ENCODE results near the gene TMEM135. TPM values are rescaled to one million over a fixed set of nuclear protein-coding genes. Genes with fewer than 3 reads are reported as not detected.

TMEM135 gene
- total RNA-seq, 1 experiment from 2014 or later: 18.7 TPM

GRCh38 chr11:87301785-87302540 is 264.2 kb downstream of the TMEM135 start:
- DNase-seq (ENCODE audit: low spot score): no peak

- no peak for DNase-seq (ENCODE audit: low spot score)
Measured at GRCh38 chr11:87304412-87304811, 266.7 kb downstream of the TMEM135 start.

GRCh38 chr11:87306262-87306851 is 268.6 kb downstream of the TMEM135 start:
- DNase-seq (ENCODE audit: low spot score): no peak

- no peak for DNase-seq (ENCODE audit: low spot score)
Measured at GRCh38 chr11:87307101-87307500, 269.4 kb downstream of the TMEM135 start.

GRCh38 chr11:87315229-87315628 is 277.5 kb downstream of the TMEM135 start:
- DNase-seq (ENCODE audit: low spot score): no peak

- no peak for DNase-seq (ENCODE audit: low spot score)
Measured at GRCh38 chr11:87316491-87316890, 278.8 kb downstream of the TMEM135 start.

- no peak for DNase-seq (ENCODE audit: low spot score)
Measured at GRCh38 chr11:87317441-87317840, 279.7 kb downstream of the TMEM135 start.

- DNase-seq (ENCODE audit: low spot score): no peak
Measured at GRCh38 chr11:87320123-87320522, 282.4 kb downstream of the TMEM135 start.

GRCh38 chr11:87322568-87322967 is 284.8 kb downstream of the TMEM135 start:
- no peak for DNase-seq (ENCODE audit: low spot score)

GRCh38 chr11:87323899-87324298 is 286.2 kb downstream of the TMEM135 start:
- no peak for DNase-seq (ENCODE audit: low spot score)

- no peak for DNase-seq (ENCODE audit: low spot score)
Measured at GRCh38 chr11:87324817-87325489, 287.2 kb downstream of the TMEM135 start.

- no peak for DNase-seq (ENCODE audit: low spot score)
Measured at GRCh38 chr11:87325490-87325872, 287.7 kb downstream of the TMEM135 start.

- DNase-seq (ENCODE audit: low spot score): no peak
Measured at GRCh38 chr11:87326594-87326993, 288.9 kb downstream of the TMEM135 start.

- no peak for DNase-seq (ENCODE audit: low spot score)
Measured at GRCh38 chr11:87329172-87329571, 291.4 kb downstream of the TMEM135 start.

GRCh38 chr11:87330187-87330601 is 292.5 kb downstream of the TMEM135 start:
- no peak for DNase-seq (ENCODE audit: low spot score)

- DNase-seq (ENCODE audit: low spot score): no peak
Measured at GRCh38 chr11:87331273-87331672, 293.5 kb downstream of the TMEM135 start.

GRCh38 chr11:87338046-87338639 is 300.4 kb downstream of the TMEM135 start:
- DNase-seq (ENCODE audit: low spot score): no peak

GRCh38 chr11:87339416-87339815 is 301.7 kb downstream of the TMEM135 start:
- no peak for DNase-seq (ENCODE audit: low spot score)

GRCh38 chr11:87347441-87347840 is 309.7 kb downstream of the TMEM135 start:
- DNase-seq (ENCODE audit: low spot score): no peak

- DNase-seq (ENCODE audit: low spot score): no peak
Measured at GRCh38 chr11:87347854-87348253, 310.1 kb downstream of the TMEM135 start.

GRCh38 chr11:87351676-87352075 is 313.9 kb downstream of the TMEM135 start:
- no peak for DNase-seq (ENCODE audit: low spot score)
